ENCODE data around the gene VSIG10L2.

DNA sequence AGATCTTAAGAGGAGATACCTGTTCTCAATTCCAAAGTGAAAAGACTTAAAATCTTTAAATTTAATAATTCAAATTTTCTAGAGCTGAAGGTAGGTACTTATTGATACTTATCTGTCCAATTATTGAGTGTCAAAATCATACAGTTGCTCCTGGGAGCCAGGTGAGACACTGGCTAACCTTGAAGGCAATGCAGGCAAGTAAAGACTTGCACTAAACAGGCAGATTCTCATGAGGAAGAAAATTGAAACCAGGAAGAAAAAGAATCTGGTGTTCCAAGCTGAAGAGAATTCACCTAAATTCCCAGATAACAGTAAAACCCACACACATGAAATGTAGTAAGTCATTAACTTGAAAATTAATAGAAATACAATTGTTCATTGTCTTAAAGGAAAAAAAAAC, 30.3 kb downstream of the VSIG10L2 start:
- TF ChIP-seq, protein P1, sequence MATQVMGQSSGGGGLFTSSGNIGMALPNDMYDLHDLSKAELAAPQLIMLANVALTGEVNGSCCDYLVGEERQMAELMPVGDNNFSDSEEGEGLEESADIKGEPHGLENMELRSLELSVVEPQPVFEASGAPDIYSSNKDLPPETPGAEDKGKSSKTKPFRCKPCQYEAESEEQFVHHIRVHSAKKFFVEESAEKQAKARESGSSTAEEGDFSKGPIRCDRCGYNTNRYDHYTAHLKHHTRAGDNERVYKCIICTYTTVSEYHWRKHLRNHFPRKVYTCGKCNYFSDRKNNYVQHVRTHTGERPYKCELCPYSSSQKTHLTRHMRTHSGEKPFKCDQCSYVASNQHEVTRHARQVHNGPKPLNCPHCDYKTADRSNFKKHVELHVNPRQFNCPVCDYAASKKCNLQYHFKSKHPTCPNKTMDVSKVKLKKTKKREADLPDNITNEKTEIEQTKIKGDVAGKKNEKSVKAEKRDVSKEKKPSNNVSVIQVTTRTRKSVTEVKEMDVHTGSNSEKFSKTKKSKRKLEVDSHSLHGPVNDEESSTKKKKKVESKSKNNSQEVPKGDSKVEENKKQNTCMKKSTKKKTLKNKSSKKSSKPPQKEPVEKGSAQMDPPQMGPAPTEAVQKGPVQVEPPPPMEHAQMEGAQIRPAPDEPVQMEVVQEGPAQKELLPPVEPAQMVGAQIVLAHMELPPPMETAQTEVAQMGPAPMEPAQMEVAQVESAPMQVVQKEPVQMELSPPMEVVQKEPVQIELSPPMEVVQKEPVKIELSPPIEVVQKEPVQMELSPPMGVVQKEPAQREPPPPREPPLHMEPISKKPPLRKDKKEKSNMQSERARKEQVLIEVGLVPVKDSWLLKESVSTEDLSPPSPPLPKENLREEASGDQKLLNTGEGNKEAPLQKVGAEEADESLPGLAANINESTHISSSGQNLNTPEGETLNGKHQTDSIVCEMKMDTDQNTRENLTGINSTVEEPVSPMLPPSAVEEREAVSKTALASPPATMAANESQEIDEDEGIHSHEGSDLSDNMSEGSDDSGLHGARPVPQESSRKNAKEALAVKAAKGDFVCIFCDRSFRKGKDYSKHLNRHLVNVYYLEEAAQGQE (IDR thresholded peaks at IDR 0.05; ENCODE audit: low read depth): no peak
- no peak for TF ChIP-seq EP300 (IDR thresholded peaks at IDR 0.05; ENCODE audit: borderline replicate concordance)
- no peak for TF ChIP-seq YY1 (IDR thresholded peaks at IDR 0.05; ENCODE audit: low read depth)
- TF ChIP-seq NFIC (IDR thresholded peaks at IDR 0.05): no peak
- TF ChIP-seq CREB1 (IDR thresholded peaks at IDR 0.05; ENCODE audit: low read depth): no peak
- TF ChIP-seq, protein P2, sequence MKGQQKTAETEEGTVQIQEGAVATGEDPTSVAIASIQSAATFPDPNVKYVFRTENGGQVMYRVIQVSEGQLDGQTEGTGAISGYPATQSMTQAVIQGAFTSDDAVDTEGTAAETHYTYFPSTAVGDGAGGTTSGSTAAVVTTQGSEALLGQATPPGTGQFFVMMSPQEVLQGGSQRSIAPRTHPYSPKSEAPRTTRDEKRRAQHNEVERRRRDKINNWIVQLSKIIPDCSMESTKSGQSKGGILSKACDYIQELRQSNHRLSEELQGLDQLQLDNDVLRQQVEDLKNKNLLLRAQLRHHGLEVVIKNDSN (IDR thresholded peaks at IDR 0.05): no peak
- no peak for TF ChIP-seq RAD21 (IDR thresholded peaks at IDR 0.05; ENCODE audit: low read depth)
- no peak for TF ChIP-seq EGR1 (IDR thresholded peaks at IDR 0.05)
- TF ChIP-seq TAF1 (IDR thresholded peaks at IDR 0.05; ENCODE audit: low read depth): no peak
- TF ChIP-seq, protein P3, sequence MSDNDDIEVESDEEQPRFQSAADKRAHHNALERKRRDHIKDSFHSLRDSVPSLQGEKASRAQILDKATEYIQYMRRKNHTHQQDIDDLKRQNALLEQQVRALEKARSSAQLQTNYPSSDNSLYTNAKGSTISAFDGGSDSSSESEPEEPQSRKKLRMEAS (IDR thresholded peaks at IDR 0.05): no peak
- TF ChIP-seq CEBPB (IDR thresholded peaks at IDR 0.05): no peak
- no peak for TF ChIP-seq FOXM1 (IDR thresholded peaks at IDR 0.05; ENCODE audit: borderline replicate concordance, low read depth)
- TF ChIP-seq ZBTB7A (IDR thresholded peaks at IDR 0.05; ENCODE audit: low read depth): no peak
